Hematopoietic multipotent progenitor cell (in vitro differentiated cells): ENCODE measurements around the gene RASSF5. TPM values are rescaled to one million over a fixed set of nuclear protein-coding genes. Genes with fewer than 3 reads are reported as not detected.

Source experiments
- DNase-seq, 3 donors: peaks; one replicate each; pipeline ENCODE4 v3.0.0-alpha.2; 2011 to 2015; ENCODE audit warnings: low read depth in 2 of 3, low spot score in 2 of 3
- total RNA-seq: library from RNA; depleted of rRNA; stranded (reverse); fragments of >200 nt; gene quantifications from one replicate; pipeline ENCODE4 v1.2.3, GENCODE V29; 2012

Gene RASSF5
- total RNA-seq, 1 donor, result 19.1 TPM

GRCh38 chr1:206512058-206512850 is 4.9 kb downstream of the RASSF5 start:
- no peak for DNase-seq

- no peak for DNase-seq
Measured at GRCh38 chr1:206512851-206513180, 5.5 kb downstream of the RASSF5 start.

GRCh38 chr1:206513312-206514111 is 6.2 kb downstream of the RASSF5 start:
- no peak for DNase-seq

- DNase-seq, result no peak
Measured at GRCh38 chr1:206514813-206515387, 7.6 kb downstream of the RASSF5 start.

GRCh38 chr1:206516728-206516990 is 9.3 kb downstream of the RASSF5 start:
- no peak for DNase-seq

- no peak for DNase-seq
Measured at GRCh38 chr1:206517784-206518183, 10.5 kb downstream of the RASSF5 start.

GRCh38 chr1:206518206-206518605 is 10.9 kb downstream of the RASSF5 start:
- DNase-seq, result no peak

GRCh38 chr1:206518743-206519142 is 11.4 kb downstream of the RASSF5 start:
- no peak for DNase-seq

- DNase-seq, result no peak
Measured at GRCh38 chr1:206521127-206521526, 13.8 kb downstream of the RASSF5 start.

- DNase-seq, result no peak
Measured at GRCh38 chr1:206521694-206522402, 14.5 kb downstream of the RASSF5 start.

- DNase-seq, result peak in 1 of 3 donors; percentile 29
Measured at GRCh38 chr1:206524739-206525364, 17.5 kb downstream of the RASSF5 start.

- DNase-seq, result no peak
Measured at GRCh38 chr1:206526064-206526911, 19.0 kb downstream of the RASSF5 start.

GRCh38 chr1:206529425-206529824 is 22.1 kb downstream of the RASSF5 start:
- no peak for DNase-seq

GRCh38 chr1:206532368-206532767 is 25.0 kb downstream of the RASSF5 start:
- DNase-seq, result no peak

GRCh38 chr1:206534552-206534951 is 27.2 kb downstream of the RASSF5 start:
- no peak for DNase-seq

GRCh38 chr1:206535853-206536188 is 28.5 kb downstream of the RASSF5 start:
- no peak for DNase-seq

- no peak for DNase-seq
Measured at GRCh38 chr1:206537141-206537540, 29.8 kb downstream of the RASSF5 start.

- DNase-seq, result peak in 1 of 3 donors; percentile 18
Measured at GRCh38 chr1:206538086-206538770, 30.9 kb downstream of the RASSF5 start.

- DNase-seq, result no peak
Measured at GRCh38 chr1:206538901-206539640, 31.7 kb downstream of the RASSF5 start.
